Lower lobe of right lung (tissue), 2 donors: ENCODE results near the gene LCN15. TPM values are rescaled to one million over a fixed set of nuclear protein-coding genes. Genes with fewer than 3 reads are reported as not detected.
"Not testable (repeated sequence)": the region's sequence is repeated elsewhere in the genome, so short reads cannot be mapped to it uniquely, and the experiment has no call there.

ENCODE experiments used
- ATAC-seq, 2 donors: fragments of 200-7000 bp; cut with Tn5 transposase; one replicate each; pipeline ENCODE4 v1.9.1; 2020 to 2022; ENCODE audit warnings: mild to moderate bottlenecking in 2 of 2, moderate library complexity in 2 of 2
- DNase-seq: peaks from one replicate; pipeline ENCODE4 v3.0.0-alpha.2; 2020
- H3K27ac ChIP-seq: fragments of 200-600 bp; one replicate; pipeline ENCODE4 v1.8.0; 2022
- H3K27me3 ChIP-seq: fragments of 200-600 bp; one replicate; pipeline ENCODE4 v1.8.0; 2022; ENCODE audit warnings: low read depth
- H3K36me3 ChIP-seq: fragments of 200-600 bp; one replicate; pipeline ENCODE4 v1.8.0; 2022; ENCODE audit warnings: mild to moderate bottlenecking
- H3K4me1 ChIP-seq: fragments of 200-600 bp; one replicate; pipeline ENCODE4 v1.8.0; 2022
- H3K4me3 ChIP-seq: fragments of 200-600 bp; one replicate; pipeline ENCODE4 v1.8.0; 2022; ENCODE audit warnings: mild to moderate bottlenecking
- H3K9me3 ChIP-seq: fragments of 200-600 bp; one replicate; pipeline ENCODE4 v1.8.0; 2022
- CTCF ChIP-seq: fragments of 200-600 bp; IDR thresholded peaks from one replicate; pipeline ENCODE4 v1.8.0; 2022; ENCODE audit warnings: antibody characterized with exemption, mild to moderate bottlenecking
- intact Hi-C: fragments of 100-400 bp; cut with DNase I; formaldehyde crosslinking; loops from one replicate; pipeline ENCODE4 v1.11.0; 2022
- total RNA-seq: library from RNA; stranded (reverse); fragmentation: NEBNext Ultra II Directional; extraction: Animal tissue kit (Norgen Biotek cat#: 25700); gene quantifications from one replicate; pipeline ENCODE4 v1.2.1, GENCODE V29; 2021
- donor health status: DM: no; HTN: yes; CAD: no; lungs with severe emphysema.

The LCN15 gene
- total RNA-seq, 1 donor from 2014 or later = not detected

- no peak for TF ChIP-seq CTCF
- no peak for ATAC-seq
- intact Hi-C loops = no loop called here
- peaks cover 2% of the 10 kb centered on the region for H3K27me3 ChIP-seq
- H3K36me3 ChIP-seq = peaks cover 12% of the 10 kb centered on the region
- H3K27ac ChIP-seq = peak overlapping the region; percentile 96
- no peaks in the 10 kb centered on the region for H3K9me3 ChIP-seq
- H3K4me1 ChIP-seq = peaks cover 33% of the 10 kb centered on the region
- DNase-seq = peak; percentile 50
- H3K4me3 ChIP-seq = peak overlapping the region; percentile 85
Measured at GRCh38 chr9:136792321-136793085, 28.2 kb upstream of the LCN15 start.

GRCh38 chr9:136791516-136792276 lies 27.4 kb upstream of the LCN15 start:
- Histone ChIP-seq H3K4me3 (peak overlapping the region; percentile 85), H3K4me1 (peaks cover 33% of the 10 kb centered on the region), H3K27me3 (no peaks in the 10 kb centered on the region), H3K36me3 (peaks cover 12% of the 10 kb centered on the region), H3K9me3 (no peaks in the 10 kb centered on the region), H3K27ac (peak overlapping the region; percentile 96)
- ATAC-seq (peak; percentile 61 to 71), DNase-seq (peak; percentile 84)
- intact Hi-C loops = no loop called here
- TF ChIP-seq CTCF = peak; percentile 90

GRCh38 chr9:136790640-136791515 lies 26.6 kb upstream of the LCN15 start, which contains the start of gene TMEM141:
TMEM141 (plus strand) TSS chr9:136791344; CDS start chr9:136791371, 27 bp downstream.
- peaks cover 12% of the 10 kb centered on the region for H3K36me3 ChIP-seq
- ATAC-seq (peak; percentile 96 to 97), DNase-seq (peak; percentile 100)
- H3K4me3 ChIP-seq = peak within 1 kb of the TSS; percentile 85
- peaks cover 33% of the 10 kb centered on the region for H3K4me1 ChIP-seq
- no peaks in the 10 kb centered on the region for H3K9me3 ChIP-seq
- peak within 1 kb of the TSS; percentile 96 for H3K27ac ChIP-seq
- intact Hi-C loops = no loop called here
- H3K27me3 ChIP-seq = no peaks in the 10 kb centered on the region
- TF ChIP-seq CTCF = no peak

- intact Hi-C loops = no loop called here
- no peak for ATAC-seq
- H3K27me3 ChIP-seq = no peaks in the 10 kb centered on the region
- H3K9me3 ChIP-seq = no peaks in the 10 kb centered on the region
- no peak for DNase-seq
- H3K36me3 ChIP-seq = peaks cover 12% of the 10 kb centered on the region
- no peak for TF ChIP-seq CTCF
- H3K4me1 ChIP-seq = peaks cover 33% of the 10 kb centered on the region
- H3K4me3 ChIP-seq = no peak overlapping the region
- H3K27ac ChIP-seq = no peak overlapping the region
Measured at GRCh38 chr9:136789523-136789937, 25.2 kb upstream of the LCN15 start.

- DNase-seq, ATAC-seq, intact Hi-C loops, H3K27ac ChIP-seq, H3K4me3 ChIP-seq, H3K9me3 ChIP-seq, H3K27me3 ChIP-seq: not testable (repeated sequence)
- Histone ChIP-seq H3K4me1 (peaks cover 33% of the 10 kb centered on the region), H3K36me3 (peaks cover 12% of the 10 kb centered on the region)
Measured at GRCh38 chr9:136788644-136789522, 24.6 kb upstream of the LCN15 start.
